ENCODE results near the gene NLRP6.

GRCh38 chr11:289398-289711, 11.1 kb downstream of the NLRP6 start:
- no peak for TF ChIP-seq CTCF (IDR thresholded peaks at IDR 0.05; ENCODE audit: poor library complexity)
- TF ChIP-seq EZH2 (IDR thresholded peaks at IDR 0.05; ENCODE audit: borderline replicate concordance), result no peak

Data from hepatocyte (in vitro differentiated cells).